Ishikawa (cell line): ENCODE data around the gene MLXIP.

ENCODE experiments used
- CEBPB ChIP-seq: IDR thresholded peaks from 2 replicates; pipeline ENCODE4 v1.6.1; 2012
- CREB1 ChIP-seq: IDR thresholded peaks from 2 replicates; pipeline ENCODE4 v1.6.1; 2012; ENCODE audit warnings: low read depth
- EGR1 ChIP-seq: IDR thresholded peaks from 2 replicates; pipeline ENCODE4 v1.6.1; 2012
- EP300 ChIP-seq: IDR thresholded peaks from 2 replicates; pipeline ENCODE4 v1.6.1; 2012; ENCODE audit warnings: borderline replicate concordance
- FOXM1 ChIP-seq: IDR thresholded peaks from 2 replicates; pipeline ENCODE4 v1.6.1; 2012; ENCODE audit warnings: low read depth, borderline replicate concordance
- NFIC ChIP-seq: IDR thresholded peaks from 2 replicates; pipeline ENCODE4 v1.6.1; 2012
- RAD21 ChIP-seq: IDR thresholded peaks from 2 replicates; pipeline ENCODE4 v1.6.1; 2012; ENCODE audit warnings: low read depth
- REST ChIP-seq: IDR thresholded peaks from 2 replicates; pipeline ENCODE4 v1.6.1; 2012; ENCODE audit warnings: low read depth, mild to moderate bottlenecking
- TAF1 ChIP-seq: IDR thresholded peaks from 2 replicates; pipeline ENCODE4 v1.6.1; 2012; ENCODE audit warnings: low read depth, mild to moderate bottlenecking
- TCF12 ChIP-seq: IDR thresholded peaks from 2 replicates; pipeline ENCODE4 v1.6.1; 2012; ENCODE audit warnings: low read depth
- YY1 ChIP-seq: IDR thresholded peaks from 2 replicates; pipeline ENCODE4 v1.6.1; 2012; ENCODE audit warnings: low read depth
- ZBTB7A ChIP-seq: IDR thresholded peaks from 2 replicates; pipeline ENCODE4 v1.6.1; 2012; ENCODE audit warnings: low read depth
- TF ChIP-seq, protein P1 (sequence below): IDR thresholded peaks from 2 replicates; pipeline ENCODE4 v1.6.1; 2012

DNA sequence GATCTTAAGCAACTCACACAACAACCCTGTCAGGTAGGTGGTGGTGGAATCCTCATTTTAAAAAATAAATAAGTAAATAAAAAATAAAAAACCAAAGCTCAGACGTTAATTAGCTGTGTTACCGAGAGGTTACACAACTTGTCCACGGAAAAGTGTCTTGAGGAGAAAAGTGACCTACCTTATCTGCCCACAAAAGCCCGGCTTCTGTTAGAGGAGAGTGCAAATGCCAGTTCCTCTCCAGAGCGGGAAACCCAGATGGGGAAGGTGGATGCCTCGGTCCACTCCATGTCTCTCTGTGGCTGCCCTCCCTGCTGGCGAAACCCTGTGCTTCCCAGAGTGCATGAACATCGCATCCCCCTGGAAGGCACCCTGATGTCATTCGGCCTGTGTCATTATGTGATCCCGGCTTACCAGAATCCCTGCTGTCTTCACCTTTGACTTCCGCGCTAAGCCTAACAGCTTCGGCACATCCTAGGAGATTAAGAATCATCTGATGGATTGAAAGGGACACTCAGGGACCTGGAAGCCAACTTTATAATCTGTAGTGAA lies 6.4 kb downstream of the MLXIP start:
- TF ChIP-seq YY1, result no peak
- no peak for TF ChIP-seq RAD21
- TF ChIP-seq, protein P1, sequence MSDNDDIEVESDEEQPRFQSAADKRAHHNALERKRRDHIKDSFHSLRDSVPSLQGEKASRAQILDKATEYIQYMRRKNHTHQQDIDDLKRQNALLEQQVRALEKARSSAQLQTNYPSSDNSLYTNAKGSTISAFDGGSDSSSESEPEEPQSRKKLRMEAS, result no peak
- TF ChIP-seq TCF12, result no peak
- no peak for TF ChIP-seq FOXM1
- no peak for TF ChIP-seq REST
- no peak for TF ChIP-seq CREB1
- no peak for TF ChIP-seq EP300
- no peak for TF ChIP-seq CEBPB
- TF ChIP-seq EGR1, result no peak
- no peak for TF ChIP-seq ZBTB7A
- TF ChIP-seq NFIC, result no peak
- TF ChIP-seq TAF1, result no peak
